HG03469 (cell line): ENCODE measurements around the gene COX17.

ENCODE experiments used
- ATAC-seq: cut with Tn5 transposase; IDR thresholded peaks from one replicate; pipeline ENCODE4 v1.9.1; 2021; ENCODE audit warnings: mild to moderate bottlenecking, moderate library complexity, moderate number of reproducible peaks; ENCODE audit not compliant: unreplicated experiment

The COX17 gene

GRCh38 chr3:119626196-119626595 is 51.0 kb downstream of the COX17 start:
- ATAC-seq = no peak

DNA sequence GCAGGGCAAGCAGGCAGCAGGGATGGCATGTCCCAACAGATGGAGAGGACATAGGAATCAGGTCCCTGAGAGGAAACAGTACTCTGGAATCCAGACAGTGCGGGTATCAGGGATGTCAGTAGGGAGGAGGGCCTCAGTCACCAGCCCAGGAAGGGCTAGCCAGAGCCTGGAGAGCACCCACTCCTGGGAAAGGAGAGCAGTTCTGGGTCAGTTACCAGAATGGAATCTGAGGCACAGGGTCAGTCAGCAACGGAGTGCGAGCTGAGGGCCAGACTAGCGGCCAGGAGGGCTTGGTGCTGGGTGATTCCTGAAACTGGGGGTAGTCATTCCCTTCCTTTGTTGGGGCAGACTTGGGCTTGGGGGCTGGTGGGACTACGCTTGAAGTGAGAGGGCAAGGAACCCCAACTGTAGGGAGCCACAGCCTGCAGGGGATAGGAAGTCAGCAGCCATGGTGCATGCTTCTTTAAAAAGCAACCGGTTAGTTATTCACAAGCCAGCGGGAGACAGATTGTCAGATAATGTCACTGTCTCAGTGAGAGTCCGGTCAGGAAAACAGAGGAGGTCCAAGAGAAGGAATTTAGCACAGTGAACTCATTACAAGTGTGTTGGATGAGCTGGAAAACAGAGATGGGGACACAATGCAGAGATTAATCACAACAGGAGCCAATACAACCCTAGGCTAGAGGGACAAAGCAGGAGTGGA is 51.6 kb downstream of the COX17 start:
- ATAC-seq = no peak

GRCh38 chr3:119624002-119624720 is 53.0 kb downstream of the COX17 start:
- ATAC-seq = no peak

GRCh38 chr3:119620899-119621298 is 56.3 kb downstream of the COX17 start:
- ATAC-seq = no peak
